ENCODE data around the gene FAM89B.
A peak's percentile ranks its signal among the peaks of the same experiment; 100 is the strongest.

Gene FAM89B

DNA sequence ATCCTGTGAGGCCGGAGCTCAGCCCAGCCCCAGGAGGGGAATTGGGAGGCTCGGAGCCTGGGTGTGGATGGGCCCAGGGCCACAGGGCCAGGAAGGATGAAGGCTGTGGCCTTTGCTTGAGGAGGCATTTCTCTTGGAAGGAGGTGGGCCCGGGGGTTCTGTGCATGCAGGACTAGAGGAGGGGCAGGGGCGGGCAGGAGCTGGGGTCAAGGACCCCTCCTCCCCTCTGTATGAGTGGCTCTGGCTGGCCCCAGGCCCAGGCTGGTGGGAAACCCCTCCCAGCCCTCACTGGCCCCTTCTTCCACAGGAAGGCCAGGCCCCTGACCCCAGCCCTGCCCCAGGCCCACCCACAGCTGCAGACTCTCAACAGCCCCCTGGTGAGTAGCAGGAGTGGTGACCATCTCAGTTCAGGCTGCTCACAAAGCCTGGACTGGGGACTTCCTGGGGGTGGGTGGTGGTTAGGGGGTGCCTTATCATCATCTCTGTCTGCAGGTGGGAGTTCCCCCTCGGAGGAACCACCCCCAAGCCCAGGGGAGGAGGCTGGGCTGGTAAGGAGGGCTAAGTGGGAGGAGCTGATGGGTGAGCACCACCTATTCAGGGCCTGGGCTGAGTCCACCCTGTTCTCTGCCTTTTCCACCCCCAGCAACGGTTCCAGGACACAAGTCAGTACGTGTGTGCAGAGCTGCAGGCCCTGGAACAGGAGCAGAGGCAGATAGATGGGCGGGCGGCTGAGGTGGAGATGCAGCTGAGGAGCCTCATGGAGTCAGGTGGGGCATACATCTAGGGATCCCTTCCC, 17.3 kb downstream of the FAM89B start:
- DNase-seq, result no peak

DNA sequence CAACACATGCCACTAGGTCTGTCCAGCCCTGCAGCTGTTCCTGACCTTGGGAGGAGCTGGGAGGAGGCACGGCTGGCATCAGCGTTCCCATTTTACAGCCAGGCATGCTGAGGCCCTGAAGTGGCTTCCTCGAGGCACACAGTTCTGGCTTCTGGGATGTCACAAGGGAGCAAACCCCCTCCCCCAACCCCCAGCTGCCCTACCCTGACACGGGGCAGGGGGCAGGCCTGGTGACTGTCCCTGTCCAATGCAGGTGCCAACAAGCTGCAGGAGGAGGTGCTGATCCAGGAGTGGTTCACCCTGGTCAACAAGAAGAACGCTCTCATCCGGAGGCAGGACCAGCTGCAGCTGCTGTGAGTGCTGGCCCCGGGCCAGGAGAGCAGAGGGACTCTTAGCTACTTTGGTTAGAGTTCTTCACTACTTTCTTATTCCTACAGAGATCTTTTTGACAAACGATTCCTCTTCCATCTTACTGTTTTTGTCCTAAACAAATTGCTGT, 18.0 kb downstream of the FAM89B start:
- no peak for DNase-seq

DNA sequence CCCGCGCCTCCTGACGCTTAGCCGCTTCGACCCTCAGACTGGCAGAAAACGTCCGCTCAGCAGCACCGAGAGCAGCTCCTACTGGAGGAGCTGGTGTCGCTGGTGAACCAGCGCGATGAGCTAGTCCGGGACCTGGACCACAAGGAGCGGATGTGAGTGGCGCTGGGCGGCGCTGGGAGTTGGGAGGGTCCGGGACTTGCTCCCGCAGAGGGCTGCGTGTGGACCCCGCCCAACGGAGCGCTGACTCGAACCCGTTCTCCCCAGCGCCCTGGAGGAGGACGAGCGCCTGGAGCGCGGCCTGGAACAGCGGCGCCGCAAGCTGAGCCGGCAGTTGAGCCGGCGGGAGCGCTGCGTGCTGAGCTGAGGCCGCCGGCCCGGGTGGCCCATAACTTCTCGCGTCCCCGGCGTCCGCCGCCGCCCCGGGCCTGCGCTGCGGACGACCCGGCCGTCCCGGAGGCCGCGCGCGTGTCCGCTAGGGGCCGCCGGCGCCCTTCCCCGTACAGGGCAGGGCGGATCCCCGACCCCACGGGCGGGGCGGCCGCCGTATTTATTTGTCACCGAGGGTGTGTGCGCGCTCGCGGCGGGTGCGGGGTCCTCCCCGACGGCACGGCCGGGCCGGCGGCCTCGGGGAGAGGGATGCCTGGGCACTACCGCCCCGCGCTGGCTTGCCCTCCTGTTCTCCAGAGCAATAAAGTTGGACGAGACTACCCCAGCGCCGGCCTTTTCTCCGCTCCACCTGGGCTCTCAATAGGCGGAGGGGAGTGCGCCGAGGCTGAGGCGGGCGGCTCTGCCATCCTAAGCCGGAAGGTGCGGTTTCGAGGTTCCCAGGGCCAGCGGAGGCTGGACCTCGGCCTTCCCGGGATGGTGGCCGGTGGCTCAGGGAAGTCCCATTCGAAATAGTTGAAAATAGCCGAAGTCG, 19.9 kb downstream of the FAM89B start:
- no peak for DNase-seq

DNA sequence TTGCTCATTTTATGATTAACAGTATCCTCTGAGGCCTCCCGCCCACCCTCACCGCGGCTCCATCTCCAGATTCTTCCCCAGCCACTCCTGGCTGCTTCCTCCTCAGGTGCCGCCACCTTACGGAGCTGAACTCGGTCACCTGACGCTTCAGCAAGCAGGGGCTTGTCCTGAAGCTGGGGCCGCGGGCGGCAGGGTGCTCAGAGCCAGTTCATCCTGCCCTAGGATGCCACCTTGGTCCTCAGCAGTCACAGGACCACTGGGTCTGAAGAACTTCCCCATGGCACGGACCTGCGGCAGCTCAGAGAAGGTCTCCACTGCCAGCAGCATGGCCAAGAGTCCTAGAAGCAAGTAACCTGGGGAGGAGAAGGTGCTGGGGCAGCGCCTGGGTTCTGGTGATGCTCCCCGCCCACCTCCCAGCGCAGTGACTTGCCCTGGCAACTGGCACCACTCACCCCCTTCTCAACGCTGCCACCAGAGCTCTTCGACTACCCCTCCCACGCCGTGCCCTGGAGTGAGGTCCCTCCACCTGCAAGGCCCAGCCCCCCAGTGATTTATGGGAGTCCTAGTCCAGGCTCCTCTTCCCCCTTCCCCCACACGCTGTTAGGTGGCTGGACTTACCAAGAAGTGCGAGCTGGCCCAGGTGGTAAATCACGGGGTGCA, 20.6 kb downstream of the FAM89B start:
- no peak for DNase-seq

DNA sequence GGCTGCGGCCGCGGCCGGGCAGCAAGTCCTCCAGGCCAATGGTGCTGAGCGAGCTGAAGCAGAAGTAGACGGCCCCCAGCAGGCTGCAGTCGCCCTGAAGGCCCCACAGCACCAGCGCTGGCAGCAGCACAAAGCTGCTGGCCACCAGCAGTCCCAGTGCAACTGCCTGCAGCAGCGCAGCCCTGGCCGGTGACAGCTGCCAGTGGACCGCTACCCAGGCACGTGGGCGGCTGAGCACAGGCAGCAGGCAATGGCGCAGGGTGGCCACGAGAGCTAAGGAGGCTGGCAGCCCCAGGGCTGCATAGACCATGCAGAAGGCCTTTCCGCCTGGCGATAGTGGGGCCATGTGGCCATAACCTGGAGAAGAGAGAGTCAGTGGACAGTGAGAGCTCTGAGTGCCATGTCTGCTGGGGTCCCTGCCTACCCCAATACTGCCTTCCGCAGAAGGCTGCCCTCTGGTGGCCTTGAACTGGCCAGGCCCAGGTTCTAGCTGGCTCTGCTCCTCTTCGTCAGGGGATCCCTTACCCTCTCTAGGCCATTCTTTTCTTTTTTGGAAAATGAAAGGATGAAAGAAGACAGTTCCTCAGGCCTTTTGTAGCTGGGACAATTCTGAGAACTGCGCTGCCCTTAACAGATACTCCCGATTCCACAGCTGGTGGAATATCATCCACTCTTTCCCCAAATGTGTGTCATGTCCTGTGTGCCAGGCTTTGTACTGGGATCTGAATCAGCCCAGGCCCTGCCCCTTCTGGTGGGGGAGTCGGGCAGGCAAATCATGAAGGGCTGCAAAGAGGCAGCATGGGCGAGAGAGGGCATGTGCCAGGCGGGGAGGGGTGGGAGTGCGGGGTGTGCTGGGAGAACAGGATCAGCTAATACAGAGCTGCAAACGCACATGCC, 21.4 kb downstream of the FAM89B start:
- DNase-seq, result peak in 12 of 14 donors; percentile 13 to 87 (median 65)

DNA sequence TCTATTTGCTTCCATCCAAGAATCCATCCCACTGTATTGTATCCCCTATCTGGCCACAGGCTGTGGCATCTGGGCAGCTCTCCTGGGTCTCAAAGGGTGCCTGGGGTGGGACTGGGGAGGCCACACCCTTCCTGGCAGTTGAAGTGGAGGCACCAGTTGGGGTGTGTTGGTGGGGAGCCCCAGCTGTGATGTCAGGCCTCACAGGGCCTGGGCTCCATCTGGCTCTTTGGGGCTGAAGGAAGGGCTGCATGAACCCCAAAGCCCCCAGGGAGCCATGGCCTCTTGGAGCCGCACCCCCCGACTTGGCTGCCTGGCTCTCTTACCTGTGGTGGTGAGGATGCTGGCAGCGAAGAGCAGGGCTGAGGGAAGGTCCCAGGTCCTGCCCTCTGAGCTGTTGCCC, 22.8 kb downstream of the FAM89B start:
- no peak for DNase-seq

DNA sequence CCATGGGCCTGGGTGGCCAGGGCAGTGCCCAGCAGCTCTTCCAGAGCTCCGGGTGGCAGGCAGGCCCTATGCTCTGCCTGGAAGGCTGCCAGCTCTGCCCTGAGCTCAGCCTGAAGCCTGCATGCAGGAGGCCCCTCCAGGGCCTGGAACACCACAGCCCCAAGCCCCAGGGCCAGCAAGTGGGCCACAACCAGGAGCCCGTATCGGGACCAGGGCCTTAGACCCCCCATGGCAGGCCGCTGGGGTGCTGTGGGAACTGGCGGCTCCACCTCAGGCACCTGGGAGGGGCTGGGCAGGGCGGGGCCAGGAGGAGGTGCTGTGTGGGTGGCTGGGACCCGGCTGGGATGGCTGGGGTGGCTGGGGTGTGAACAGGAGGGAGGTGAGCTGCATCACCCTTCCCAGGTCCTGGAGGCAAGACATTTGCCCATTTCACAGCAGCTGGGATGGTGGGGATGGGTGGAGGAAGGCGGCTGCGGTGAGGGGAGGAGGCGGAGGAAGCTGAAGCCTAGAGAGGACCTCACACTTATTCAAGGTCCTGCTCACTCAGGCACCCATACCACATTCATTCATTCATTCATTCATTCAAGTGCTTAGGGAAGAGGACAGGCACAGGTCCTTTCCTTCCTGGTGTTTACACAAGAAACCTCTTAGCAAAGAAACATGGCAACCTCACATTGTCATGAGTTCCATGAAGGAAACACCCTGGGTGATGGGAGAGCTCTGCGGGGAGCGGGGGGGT, 23.4 kb downstream of the FAM89B start, which contains the start of gene KCNK7:
KCNK7 (minus strand) TSS at position 258 of the 739 bp plus-strand sequence; CDS start at position 230, 28 bp downstream.
- DNase-seq, result no peak

DNA sequence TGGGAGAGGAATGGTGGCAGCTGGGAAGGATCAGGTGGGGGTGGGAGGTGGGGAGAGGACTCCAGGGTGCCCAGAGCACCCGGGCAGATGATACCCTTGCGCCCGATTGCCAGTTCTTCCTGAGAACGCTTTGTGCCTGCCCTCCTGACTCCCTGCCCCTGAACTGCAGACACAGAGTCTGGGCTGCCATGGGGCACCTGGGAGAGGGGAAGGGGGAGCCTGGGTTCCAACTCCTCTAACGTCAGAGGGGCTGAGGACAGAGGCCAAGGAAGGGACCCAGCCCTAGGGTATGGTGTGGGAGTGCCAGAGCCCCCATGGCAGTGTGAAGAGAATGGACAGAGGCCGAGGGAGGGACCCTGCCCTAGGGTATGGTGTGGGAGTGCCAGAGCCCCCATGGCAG, 24.2 kb downstream of the FAM89B start:
- no peak for DNase-seq

DNA sequence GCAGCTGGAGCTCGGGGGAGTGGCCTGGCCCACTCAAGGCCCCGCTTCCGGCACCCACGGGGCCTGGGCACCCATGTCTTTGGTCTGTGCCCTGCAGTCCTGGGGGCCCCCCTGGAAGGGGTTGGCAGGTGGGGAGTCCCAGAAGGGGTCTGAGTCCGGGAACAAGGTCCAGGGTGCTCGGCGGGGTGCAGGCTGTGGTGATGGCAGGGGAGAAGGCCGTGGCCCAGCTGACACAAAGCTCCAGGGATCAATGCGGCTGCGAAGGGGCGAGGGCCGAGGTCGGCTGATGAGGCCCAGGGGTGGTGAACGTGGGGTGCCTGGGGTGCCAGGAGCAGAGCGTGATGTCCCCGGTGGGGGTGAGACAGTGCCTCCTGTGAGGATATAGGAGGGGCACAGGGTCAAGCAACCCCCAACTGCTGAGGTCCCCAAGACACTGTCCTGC, 25.9 kb downstream of the FAM89B start:
- no peak for DNase-seq

DNA sequence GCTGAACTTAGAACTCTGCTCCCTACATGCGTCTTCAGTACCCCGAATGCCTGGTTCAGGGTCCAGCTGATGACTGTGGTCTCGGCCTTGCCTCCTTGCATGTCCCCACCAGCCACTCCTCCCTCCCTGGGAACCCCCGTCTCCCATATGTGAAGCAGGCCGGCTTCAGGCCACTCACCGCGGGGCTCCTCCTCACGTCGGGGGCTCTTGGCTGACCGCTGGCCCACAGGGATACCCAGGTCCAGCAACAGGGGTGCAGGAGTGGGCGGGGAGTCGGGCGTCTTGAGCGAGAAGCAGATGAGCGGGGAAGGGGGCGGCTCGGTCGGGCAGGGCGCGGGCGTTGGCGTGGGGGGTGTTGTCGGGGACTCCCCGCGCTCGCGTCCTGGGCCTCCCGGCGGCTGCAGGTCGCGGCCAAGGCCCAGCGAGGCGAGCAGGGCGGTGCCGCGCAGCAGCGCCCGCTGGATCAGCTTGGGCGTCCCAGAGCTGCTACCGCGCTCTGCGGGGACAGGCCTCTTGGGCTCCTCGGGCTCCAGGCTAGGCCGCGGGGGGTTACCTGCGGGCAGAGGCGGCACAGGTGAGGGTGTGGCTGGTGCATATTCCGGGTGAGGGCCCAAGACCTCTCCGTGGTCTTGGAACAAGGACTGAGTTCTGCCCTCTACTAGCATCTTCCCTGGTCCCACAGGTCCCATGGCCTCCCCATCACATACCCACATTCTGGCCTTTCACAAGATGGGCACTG, 27.0 kb downstream of the FAM89B start:
- DNase-seq, result no peak

DNA sequence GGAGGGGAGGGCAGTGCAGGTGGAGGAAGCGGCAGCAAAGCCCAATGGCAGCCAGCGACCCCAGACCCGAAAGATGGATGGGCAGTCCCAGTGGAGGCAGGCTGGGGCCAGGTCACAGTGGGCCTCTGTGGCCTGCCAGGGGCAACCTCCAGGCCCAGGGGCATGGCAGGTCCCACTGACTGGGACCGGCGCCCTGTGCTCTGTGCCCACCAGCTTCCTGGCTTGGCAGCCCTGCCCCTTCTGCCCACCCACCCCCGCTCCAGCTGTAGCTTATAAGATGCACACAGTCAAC, 27.6 kb downstream of the FAM89B start:
- DNase-seq, result no peak

DNA sequence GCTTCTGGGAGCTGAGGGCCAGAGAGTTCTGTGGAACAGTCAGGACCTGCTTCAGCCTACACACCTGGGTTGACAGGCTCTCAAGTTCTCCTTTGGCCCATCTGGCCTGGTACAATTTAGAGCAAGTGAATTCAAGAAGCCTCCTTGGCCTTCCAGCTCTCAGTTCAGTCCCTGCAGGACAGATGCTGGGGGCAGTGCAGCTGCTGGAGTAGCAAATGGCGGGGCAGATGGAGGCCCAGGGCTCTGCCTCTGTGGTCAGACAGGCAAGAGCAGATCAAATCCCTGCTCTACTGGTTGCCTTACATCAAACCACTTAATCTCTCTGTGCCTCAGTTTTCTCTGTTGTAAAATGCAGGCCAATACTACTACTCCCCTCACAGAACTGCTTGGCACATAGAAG, 31.9 kb downstream of the FAM89B start:
- DNase-seq, result no peak

DNA sequence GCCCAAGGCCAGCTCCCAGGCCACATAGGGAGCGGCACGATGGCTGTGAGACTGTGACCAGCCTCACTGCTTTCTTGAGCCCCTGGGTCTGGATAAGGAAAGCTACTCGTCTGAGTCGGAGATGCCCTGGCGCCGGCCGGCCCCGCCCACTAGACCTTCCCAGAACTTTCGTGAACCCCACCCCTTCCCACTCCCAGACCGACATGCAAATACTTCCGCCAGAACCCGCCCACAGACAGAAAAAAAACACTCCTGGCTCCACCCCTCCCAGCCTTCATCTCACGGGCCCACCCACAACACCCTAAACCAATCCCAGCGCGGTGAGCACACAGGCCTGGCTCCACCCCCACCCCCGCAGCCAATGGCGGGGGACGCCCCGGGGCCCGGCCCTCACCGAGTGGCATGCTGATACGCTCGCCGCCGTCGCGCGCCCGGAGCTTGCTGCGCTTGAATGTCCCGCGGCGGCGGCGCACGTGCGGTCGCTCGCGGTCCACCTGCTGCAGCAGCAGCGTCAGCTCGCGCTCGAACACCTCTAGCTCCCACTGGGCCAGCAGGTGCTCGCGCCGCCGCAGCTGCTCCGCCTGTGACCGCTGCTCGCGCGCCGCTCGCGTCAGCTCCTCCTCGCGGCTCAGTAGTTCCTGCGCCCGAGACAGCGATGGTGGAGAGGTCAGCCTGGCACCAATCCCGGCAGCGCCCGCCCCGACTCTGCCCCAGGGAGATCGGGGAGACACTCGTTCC, 34.7 kb downstream of the FAM89B start:
- DNase-seq, result peak; percentile 42 to 94 (median 87)

DNA sequence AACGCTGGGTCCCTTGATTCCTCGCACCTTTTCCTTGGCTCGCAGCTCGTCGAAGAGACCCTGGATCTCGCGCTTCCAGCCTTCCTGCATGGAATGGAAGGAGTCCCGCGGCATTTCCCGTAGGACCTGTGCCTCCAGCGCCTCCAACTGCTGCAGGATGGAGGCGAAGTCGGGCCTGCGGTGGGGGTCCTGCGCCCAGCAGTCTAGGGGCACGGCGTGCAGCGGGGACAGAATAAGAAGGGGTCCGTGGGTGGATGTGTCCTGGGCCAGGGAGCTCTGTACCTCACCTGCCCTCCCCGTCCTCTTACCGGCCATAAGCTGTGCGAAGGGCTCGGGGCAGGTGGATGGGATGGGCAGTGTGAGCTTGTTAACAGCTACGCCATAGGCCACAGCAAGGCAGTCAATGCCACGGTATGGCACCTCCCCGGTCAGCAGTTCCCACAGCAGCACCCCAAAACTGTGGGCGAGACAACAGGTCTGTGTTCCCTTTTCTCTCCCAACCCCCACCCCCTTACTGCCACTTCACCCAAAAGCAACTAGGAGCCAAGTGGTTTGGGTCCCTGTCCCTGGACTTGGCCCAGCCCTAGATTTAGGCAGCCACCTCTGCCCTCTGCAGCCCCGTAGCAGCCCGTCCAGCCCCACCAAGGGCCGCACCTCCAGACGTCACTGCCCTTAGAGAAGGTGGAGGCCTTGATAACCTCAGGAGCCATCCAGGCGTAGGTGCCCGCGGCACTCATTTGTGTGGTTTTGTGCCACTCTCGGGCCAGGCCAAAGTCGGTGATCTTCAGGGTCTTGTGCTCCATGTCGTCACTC, 35.5 kb downstream of the FAM89B start:
- DNase-seq, result no peak

DNA sequence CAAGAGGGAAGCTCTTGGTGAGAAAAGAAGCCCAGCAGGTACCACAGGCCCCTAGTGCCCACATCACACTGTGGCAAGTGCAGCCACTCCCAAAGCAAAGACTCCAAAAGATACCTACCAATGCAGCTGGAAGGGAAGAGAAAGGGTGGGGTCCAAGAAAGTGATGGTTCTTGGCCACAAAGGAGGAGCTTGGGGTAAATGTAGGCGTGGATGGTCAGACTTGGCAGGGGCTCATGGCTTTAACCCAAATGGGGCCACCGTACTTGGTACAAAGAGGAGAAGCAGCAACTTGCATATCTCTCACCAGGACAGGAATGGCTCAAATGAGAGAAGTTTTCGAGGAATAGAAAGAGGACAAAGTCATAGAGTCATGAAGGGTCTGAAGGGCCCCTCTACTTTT, 36.9 kb downstream of the FAM89B start:
- no peak for DNase-seq

DNA sequence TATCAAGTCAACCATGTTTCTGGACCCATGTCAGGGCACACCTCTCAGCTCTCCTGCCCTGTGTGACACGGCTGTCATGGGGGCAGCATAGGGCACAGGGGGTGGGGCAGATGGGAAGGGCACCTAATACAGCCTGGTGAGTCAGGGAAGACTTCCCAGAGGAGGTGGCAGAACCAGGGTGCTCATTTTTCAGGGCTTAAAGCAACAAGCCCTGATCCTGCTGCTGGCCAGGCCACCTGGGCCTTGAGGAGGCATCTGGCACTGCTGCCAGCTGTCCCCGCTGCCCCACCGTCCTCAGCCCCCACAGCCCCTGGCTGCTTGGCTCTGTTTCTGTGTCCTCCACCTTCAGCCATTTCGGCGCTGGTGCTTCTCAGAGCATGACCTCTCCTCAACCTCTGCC, 37.3 kb downstream of the FAM89B start:
- DNase-seq, result no peak

DNA sequence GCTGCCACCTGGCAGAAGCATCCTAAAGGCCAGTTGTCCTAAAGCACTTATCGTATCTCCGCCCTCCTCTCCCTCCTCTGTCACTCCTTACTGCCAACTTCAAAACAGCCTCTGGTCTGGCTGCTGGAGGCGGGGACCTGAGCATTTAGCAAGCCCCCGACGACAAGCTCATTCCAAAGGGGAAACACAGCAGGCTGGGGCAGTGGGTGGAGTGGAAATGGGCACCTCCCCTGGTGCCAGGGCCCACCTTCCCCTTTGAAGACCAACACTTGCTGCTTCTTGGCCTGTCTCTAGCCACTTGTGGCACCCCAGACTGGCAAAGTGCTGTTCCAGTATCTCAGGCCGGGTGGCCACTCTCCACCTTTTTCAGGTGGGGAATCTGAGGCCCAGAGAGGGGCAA, 38.1 kb downstream of the FAM89B start:
- peak in 3 of 14 donors; percentile 6 to 66 (median 22) for DNase-seq

DNA sequence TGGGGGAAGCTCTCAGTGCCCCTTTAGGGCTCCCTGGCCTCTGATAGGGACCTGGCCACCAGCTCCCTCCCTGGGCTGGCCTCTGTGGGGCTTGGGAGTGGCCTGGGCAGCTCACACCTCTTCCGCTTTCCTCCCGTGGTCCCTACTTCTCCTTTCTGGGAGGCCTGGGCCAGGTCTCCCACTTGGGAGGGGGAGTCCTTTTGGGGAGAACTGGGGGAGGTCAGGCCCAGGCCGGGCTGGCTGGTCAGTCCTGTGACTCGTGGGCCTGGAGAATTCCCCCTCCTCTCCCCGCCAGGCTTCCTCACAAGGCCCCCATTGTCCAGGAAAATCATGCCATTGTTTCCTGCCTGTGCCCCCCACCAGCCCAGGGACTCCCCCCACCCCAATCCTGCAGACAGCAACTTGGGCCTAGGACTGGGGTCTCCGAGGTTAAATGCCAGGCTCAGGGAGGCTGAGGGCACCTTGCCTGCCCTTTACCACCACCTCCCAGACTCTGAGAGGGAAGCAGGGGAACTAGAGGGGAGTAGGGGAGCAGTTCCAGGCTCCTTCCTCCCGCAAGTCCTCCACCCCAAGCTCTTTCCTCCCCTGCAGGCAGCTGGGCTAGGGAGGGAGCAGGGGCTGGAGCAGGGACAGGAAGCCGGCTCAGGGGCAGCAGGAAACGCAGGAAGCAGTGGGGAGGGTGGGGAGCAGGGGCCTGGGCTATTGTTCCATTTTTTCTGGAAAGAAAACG, 38.9 kb downstream of the FAM89B start:
- peak in 12 of 14 donors; percentile 52 to 87 (median 76) for DNase-seq
